Eye (tissue), 1 donor: ENCODE data around the gene CD300E.
"Not testable (repeated sequence)": the region's sequence is repeated elsewhere in the genome, so short reads cannot be mapped to it uniquely, and the experiment has no call there.

Source experiments
- DNase-seq: peaks from one replicate; pipeline ENCODE4 v3.0.0-alpha.2; 2015

CD300E gene

GRCh38 chr17:74623693-74624093 lies at the start of gene CD300E:
CD300E (minus strand) TSS chr17:74623738; CDS start chr17:74623621, 117 bp downstream.
- no peak for DNase-seq

- peak; percentile 95 for DNase-seq
These were observed 47.7 kb upstream of the CD300E start for GRCh38 chr17:74671031-74671771.

- DNase-seq = no peak
These were observed 46.8 kb upstream of the CD300E start for GRCh38 chr17:74670329-74670728.

GRCh38 chr17:74663561-74663960 lies 40.0 kb upstream of the CD300E start:
- DNase-seq = no peak

GRCh38 chr17:74659889-74660288 lies 36.4 kb upstream of the CD300E start:
- DNase-seq = no peak

GRCh38 chr17:74658620-74659019 lies 35.1 kb upstream of the CD300E start:
- no peak for DNase-seq

- DNase-seq = no peak
These were observed 31.2 kb upstream of the CD300E start for GRCh38 chr17:74654742-74655141.

GRCh38 chr17:74652020-74652419 lies 28.5 kb upstream of the CD300E start:
- DNase-seq = no peak

- DNase-seq = peak; percentile 18
These were observed 26.4 kb upstream of the CD300E start for GRCh38 chr17:74649909-74650308.

GRCh38 chr17:74647871-74648672 lies 24.5 kb upstream of the CD300E start:
- no peak for DNase-seq

- DNase-seq = no peak
These were observed 22.7 kb upstream of the CD300E start for GRCh38 chr17:74646231-74646630.

GRCh38 chr17:74645010-74645409 lies 21.5 kb upstream of the CD300E start:
- DNase-seq = no peak

GRCh38 chr17:74644419-74644818 lies 20.9 kb upstream of the CD300E start:
- DNase-seq = no peak

- no peak for DNase-seq
These were observed 20.3 kb upstream of the CD300E start for GRCh38 chr17:74643826-74644225.

GRCh38 chr17:74642995-74643394 lies 19.5 kb upstream of the CD300E start:
- DNase-seq = no peak

GRCh38 chr17:74642556-74642955 lies 19.0 kb upstream of the CD300E start:
- DNase-seq = no peak

- no peak for DNase-seq
These were observed 18.4 kb upstream of the CD300E start for GRCh38 chr17:74641958-74642298.

- no peak for DNase-seq
These were observed 17.9 kb upstream of the CD300E start for GRCh38 chr17:74641224-74641957.

GRCh38 chr17:74639704-74640151 lies 16.2 kb upstream of the CD300E start:
- DNase-seq = no peak

- DNase-seq = no peak
These were observed 14.4 kb upstream of the CD300E start for GRCh38 chr17:74637926-74638325.

- peak; percentile 19 for DNase-seq
These were observed 13.7 kb upstream of the CD300E start for GRCh38 chr17:74637265-74637664.

- not testable (repeated sequence) for DNase-seq
These were observed 13.1 kb upstream of the CD300E start for GRCh38 chr17:74636541-74637085.

- DNase-seq = peak; percentile 29
These were observed 11.9 kb upstream of the CD300E start for GRCh38 chr17:74635418-74635817.
